Measurements from ENCODE around the gene LDAH.
A peak's percentile ranks its signal among the peaks of the same experiment; 100 is the strongest.

GRCh38 chr2:20661421-20662307, 161.2 kb downstream of the LDAH start:
- TF ChIP-seq POLR2A (IDR thresholded peaks at IDR 0.05), result no peak
- TF ChIP-seq CTCF (IDR thresholded peaks at IDR 0.05), result peak; percentile 90 to 97 (median 92)
- no peak for TF ChIP-seq POLR2AphosphoS5 (IDR thresholded peaks at IDR 0.05)
- no peak for TF ChIP-seq EP300 (IDR thresholded peaks at IDR 0.05)

Data from sigmoid colon (tissue), 4 donors.